PC-9 (cell line): Measurements from ENCODE around the gene SERHL2. TPM values are rescaled to one million over a fixed set of nuclear protein-coding genes. Genes with fewer than 3 reads are reported as not detected.
A peak's percentile ranks its signal among the peaks of the same experiment; 100 is the strongest.

Experiments used
- BruUV-seq: library from RNA; stranded (reverse); fragments of 400-500 nt; replicated peaks from 2 replicates; lab custom pipeline; 2021; lab: Mats Ljungman, UMichigan
- CTCF ChIA-PET: fragments of 300-600 bp; sonication (Branson Sonifier 250); formaldehyde crosslinking; loops from one replicate; lab custom pipeline; 2022; ENCODE audit warnings: antibody characterized with exemption; lab: Charles Lee
- POLR2A ChIA-PET: fragments of 300-600 bp; sonication (Branson Sonifier 250); formaldehyde crosslinking; loops from one replicate; lab custom pipeline; 2022; ENCODE audit warnings: antibody characterized with exemption; ENCODE audit not compliant: unreplicated experiment; lab: Charles Lee
- DNase-seq, 2 experiments: peaks; one replicate each; pipeline versions ENCODE4 v3.0.0 to v3.0.0-alpha.2; 2015 to 2022; ENCODE audit warnings: mixed read lengths in 1 of 2
- H2AFZ ChIP-seq: fragments of 200-600 bp; sonication (generic); 2 replicates; pipeline ENCODE4 v1.8.1; 2017; ENCODE audit warnings: antibody characterized with exemption
- H3F3A ChIP-seq: fragments of 200-600 bp; sonication (generic); 2 replicates; pipeline ENCODE4 v1.8.1; 2017; ENCODE audit warnings: antibody characterized with exemption, mild to moderate bottlenecking, low read depth; ENCODE audit not compliant: insufficient read depth
- H3K27ac ChIP-seq: fragments of 200-600 bp; sonication (generic); 2 replicates; pipeline ENCODE4 v1.6.1; 2016; ENCODE audit warnings: mixed run types
- H3K27me3 ChIP-seq: fragments of 200-600 bp; sonication (generic); 2 replicates; pipeline ENCODE4 v1.6.1; 2016; ENCODE audit warnings: low read depth, mixed run types; ENCODE audit not compliant: insufficient read depth
- H3K36me3 ChIP-seq: fragments of 200-600 bp; sonication (generic); 2 replicates; pipeline ENCODE4 v1.6.1; 2016; ENCODE audit warnings: low read depth, mixed run types
- H3K4me1 ChIP-seq: fragments of 200-600 bp; sonication (generic); replicated peaks from 2 replicates; pipeline ENCODE4 v1.6.1; 2016; ENCODE audit warnings: mixed run types; ENCODE audit not compliant: insufficient read depth
- H3K4me2 ChIP-seq: fragments of 200-600 bp; sonication (generic); 2 replicates; pipeline ENCODE4 v1.6.1; 2017; ENCODE audit warnings: mixed run types
- H3K4me3 ChIP-seq: fragments of 200-600 bp; sonication (generic); 2 replicates; pipeline ENCODE4 v1.6.1; 2016; ENCODE audit warnings: mixed run types
- H3K79me2 ChIP-seq: fragments of 200-600 bp; sonication (generic); 2 replicates; pipeline ENCODE4 v1.6.1; 2017; ENCODE audit warnings: low read depth, mixed run types
- H3K9me2 ChIP-seq: fragments of 200-600 bp; sonication (generic); 2 replicates; pipeline ENCODE4 v1.8.1; 2017; ENCODE audit warnings: mild to moderate bottlenecking; ENCODE audit not compliant: insufficient read depth
- H3K9me3 ChIP-seq: fragments of 200-600 bp; sonication (generic); 2 replicates; pipeline ENCODE4 v1.8.1; 2016; ENCODE audit warnings: low read depth; ENCODE audit not compliant: insufficient read depth
- H4K20me1 ChIP-seq: fragments of 200-600 bp; sonication (generic); 2 replicates; pipeline ENCODE4 v1.8.1; 2017; ENCODE audit not compliant: insufficient read depth
- EZH2 ChIP-seq: fragments of 200-600 bp; sonication (generic); IDR thresholded peaks from 2 replicates; pipeline ENCODE4 v1.8.0; 2017; ENCODE audit warnings: antibody characterized with exemption, low read depth
- intact Hi-C: fragments of 100-400 bp; cut with micrococcal nuclease; formaldehyde crosslinking; loops from one replicate; pipeline ENCODE4 v1.10.0; 2022; ENCODE audit not compliant: unreplicated experiment
- total RNA-seq: library from RNA; stranded (reverse); gene quantifications from 2 replicates; pipeline ENCODE4 v1.2.3, GENCODE V29; 2021
- TF ChIP-seq, protein P1 (sequence below): fragments of 200-600 bp; sonication (generic); conservative IDR thresholded peaks from 2 replicates; pipeline ENCODE4 v1.6.1; 2017; ENCODE audit warnings: mixed run types, antibody characterized with exemption, mild to moderate bottlenecking, moderate library complexity

The SERHL2 gene
- total RNA-seq, 1 experiment from 2014 or later, result 2.4 TPM

- Histone ChIP-seq H3K4me2 (0 out of 2 replicates have a peak overlapping the region, but pooled peaks have one; percentile 100), H2AFZ (no peak overlapping the region), H3K4me1 (peaks cover 28% of the 10 kb centered on the region), H3F3A (peaks cover 47% of the 10 kb centered on the region), H3K9me3 (no peaks in the 10 kb centered on the region), H4K20me1 (peaks cover 17% of the 10 kb centered on the region), H3K79me2 (peaks cover 19% of the 10 kb centered on the region), H3K27me3 (no peaks in the 10 kb centered on the region), H3K9me2 (no peaks in the 10 kb centered on the region), H3K36me3 (0 out of 2 replicates have a peak, but pooled peaks cover 3% of the 10 kb centered on the region), H3K4me3 (no peak overlapping the region), H3K27ac (no peak overlapping the region)
- DNase-seq, result no peak
- intact Hi-C loops, result no loop called here
- ChIA-PET POLR2A (no interaction called here), CTCF (no interaction called here)
- TF ChIP-seq, protein P1, sequence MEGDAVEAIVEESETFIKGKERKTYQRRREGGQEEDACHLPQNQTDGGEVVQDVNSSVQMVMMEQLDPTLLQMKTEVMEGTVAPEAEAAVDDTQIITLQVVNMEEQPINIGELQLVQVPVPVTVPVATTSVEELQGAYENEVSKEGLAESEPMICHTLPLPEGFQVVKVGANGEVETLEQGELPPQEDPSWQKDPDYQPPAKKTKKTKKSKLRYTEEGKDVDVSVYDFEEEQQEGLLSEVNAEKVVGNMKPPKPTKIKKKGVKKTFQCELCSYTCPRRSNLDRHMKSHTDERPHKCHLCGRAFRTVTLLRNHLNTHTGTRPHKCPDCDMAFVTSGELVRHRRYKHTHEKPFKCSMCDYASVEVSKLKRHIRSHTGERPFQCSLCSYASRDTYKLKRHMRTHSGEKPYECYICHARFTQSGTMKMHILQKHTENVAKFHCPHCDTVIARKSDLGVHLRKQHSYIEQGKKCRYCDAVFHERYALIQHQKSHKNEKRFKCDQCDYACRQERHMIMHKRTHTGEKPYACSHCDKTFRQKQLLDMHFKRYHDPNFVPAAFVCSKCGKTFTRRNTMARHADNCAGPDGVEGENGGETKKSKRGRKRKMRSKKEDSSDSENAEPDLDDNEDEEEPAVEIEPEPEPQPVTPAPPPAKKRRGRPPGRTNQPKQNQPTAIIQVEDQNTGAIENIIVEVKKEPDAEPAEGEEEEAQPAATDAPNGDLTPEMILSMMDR, result no peak
- no peak for TF ChIP-seq EZH2
- no TSS peak for BruUV-seq
Measured at GRCh38 chr22:42617155-42617983, 63.6 kb downstream of the SERHL2 start.

- TSS peak; percentile 10 for BruUV-seq
- Histone ChIP-seq H3K79me2 (no peaks in the 10 kb centered on the region), H3F3A (peaks cover 32% of the 10 kb centered on the region), H3K27ac (no peak overlapping the region), H3K9me2 (no peaks in the 10 kb centered on the region), H3K4me3 (no peak overlapping the region), H4K20me1 (no peaks in the 10 kb centered on the region), H3K27me3 (no peaks in the 10 kb centered on the region), H3K4me1 (peaks cover 13% of the 10 kb centered on the region), H3K36me3 (no peaks in the 10 kb centered on the region), H2AFZ (no peak overlapping the region), H3K9me3 (no peaks in the 10 kb centered on the region), H3K4me2 (no peak overlapping the region)
- intact Hi-C loops, result no loop called here
- no peak for DNase-seq
- POLR2A ChIA-PET, result no interaction called here
- no peak for TF ChIP-seq EZH2
- TF ChIP-seq, protein P1, result no peak
- CTCF ChIA-PET, result interaction anchor here (0.6 kb wide), 1 partner anchor 43 kb away, joined by 5 read pairs; no protein-coding TSS in a partner anchor
Measured at GRCh38 chr22:42619261-42620063, 65.7 kb downstream of the SERHL2 start.

DNA sequence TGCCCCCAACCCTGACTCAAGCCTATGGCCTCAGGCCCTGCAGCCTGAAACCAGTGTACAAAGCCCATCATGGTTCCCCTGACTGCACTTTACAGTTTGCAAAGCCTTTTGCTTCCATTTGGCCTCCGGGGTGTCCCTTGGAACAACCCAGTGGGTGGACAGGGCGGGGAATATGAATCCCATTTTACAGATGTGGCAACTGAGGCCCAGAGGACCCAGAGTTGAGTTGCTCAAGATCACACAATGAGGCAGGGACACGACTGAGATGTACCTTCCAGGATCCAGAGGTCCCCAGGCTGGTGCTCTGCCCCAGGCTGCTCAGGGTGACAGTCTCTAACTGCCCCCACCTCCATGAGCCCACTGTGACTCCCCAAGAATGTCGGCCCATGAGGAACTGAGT is 66.3 kb downstream of the SERHL2 start:
- no peaks in the 10 kb centered on the region for H3K9me3 ChIP-seq
- TF ChIP-seq EZH2, result no peak
- TF ChIP-seq, protein P1, result no peak
- POLR2A ChIA-PET, result no interaction called here
- peaks cover 32% of the 10 kb centered on the region for H3F3A ChIP-seq
- H3K36me3 ChIP-seq, result 0 out of 2 replicates have a peak, but pooled peaks cover under 1% of the 10 kb centered on the region
- H3K4me3 ChIP-seq, result no peak overlapping the region
- DNase-seq, result no peak
- H3K27me3 ChIP-seq, result no peaks in the 10 kb centered on the region
- peaks cover 13% of the 10 kb centered on the region for H3K4me1 ChIP-seq
- no peak overlapping the region for H3K27ac ChIP-seq
- no peak overlapping the region for H3K4me2 ChIP-seq
- no peaks in the 10 kb centered on the region for H3K79me2 ChIP-seq
- no TSS peak for BruUV-seq
- H4K20me1 ChIP-seq, result no peaks in the 10 kb centered on the region
- no peak overlapping the region for H2AFZ ChIP-seq
- no peaks in the 10 kb centered on the region for H3K9me2 ChIP-seq
- intact Hi-C loops, result no loop called here
- CTCF ChIA-PET, result no interaction called here
